ENCODE measurements around the gene MAP2. TPM values are rescaled to one million over a fixed set of nuclear protein-coding genes. Genes with fewer than 3 reads are reported as not detected.

The MAP2 gene
- total and polyA plus RNA-seq, 2 of the 8 experiments (the other 6 are each of a cell fraction or from before 2014, with no cell fraction given), result 5.9 to 9.4 TPM

GRCh38 chr2:209499069-209499468 lies 75.2 kb downstream of the MAP2 start (continued):
- TF ChIP-seq ATF2 (IDR thresholded peaks at IDR 0.05; ENCODE audit: low read length), result no peak
- TF ChIP-seq KDM5A (IDR thresholded peaks at IDR 0.05; ENCODE audit: low read length), result no peak
- TF ChIP-seq USF2 (IDR thresholded peaks at IDR 0.05; ENCODE audit: low read length), result no peak
- no peak for TF ChIP-seq SP1 (IDR thresholded peaks at IDR 0.05; ENCODE audit: low read depth, low read length)

Data from H1 (cell line).